GM11168 (cell line): Measurements from ENCODE around the gene MYO1A.

ENCODE experiments used
- in situ Hi-C: fragments of 300-500 bp; cut with MboI; formaldehyde crosslinking; loops from one replicate; pipeline ENCODE4 v1.12.0; 2022; ENCODE audit warnings: low sequenced_read_pairs; ENCODE audit not compliant: unreplicated experiment

Gene MYO1A

DNA sequence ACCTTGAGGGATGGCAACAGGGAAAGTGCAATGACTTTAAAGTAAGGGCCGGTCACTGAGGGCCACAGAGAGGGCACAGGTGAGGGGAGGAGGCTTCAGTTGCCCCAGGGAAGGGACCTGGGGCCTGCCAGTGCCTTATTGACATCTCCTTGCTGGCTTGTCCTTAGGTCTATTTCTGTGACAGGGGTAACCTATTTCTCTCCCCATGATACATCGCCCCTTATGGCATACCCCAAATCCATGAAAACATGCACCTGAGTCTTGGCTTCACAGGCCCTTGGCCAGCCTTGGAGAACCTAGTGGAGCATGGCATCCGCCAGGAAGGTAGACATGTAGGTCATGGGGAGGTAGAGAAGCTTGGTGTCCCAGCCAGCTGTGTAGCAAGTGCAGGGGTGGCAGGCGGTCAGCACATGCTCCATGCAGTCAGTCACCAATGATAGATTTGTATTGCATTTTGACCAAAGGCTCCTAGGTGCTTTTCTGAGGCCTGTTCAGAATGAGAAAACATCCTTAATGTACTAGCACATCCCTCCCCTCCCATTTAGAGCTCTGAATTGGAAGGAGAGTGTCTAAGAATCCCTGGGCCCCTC lies 68.9 kb downstream of the MYO1A start:
- in situ Hi-C loops: loop anchor here (25.0 kb wide), 1 partner anchor 144 kb away; no protein-coding TSS in a partner anchor

GRCh38 chr12:56980268-56980667 lies 69.7 kb downstream of the MYO1A start:
- in situ Hi-C loops: loop anchor here (25.0 kb wide), 1 partner anchor 143 kb away; no protein-coding TSS in a partner anchor

GRCh38 chr12:56979628-56980027 lies 70.3 kb downstream of the MYO1A start:
- in situ Hi-C loops: loop anchor here (25.0 kb wide), 1 partner anchor 142 kb away; no protein-coding TSS in a partner anchor
